Common myeloid progenitor, CD34-positive (primary cell): Measurements from ENCODE around the gene ZNF511.

ENCODE experiments used
- CTCF ChIA-PET: fragments of 350-600 bp; sonication (Branson Sonifier 250); formaldehyde crosslinking; loops from one replicate; lab custom pipeline; 2021; ENCODE audit warnings: antibody characterized with exemption; lab: Charles Lee
- POLR2A ChIA-PET: fragments of 350-600 bp; sonication (Branson Sonifier 250); formaldehyde crosslinking; loops from one replicate; lab custom pipeline; 2021; ENCODE audit warnings: antibody characterized with exemption; lab: Charles Lee
- DNase-seq, 3 donors: peaks; one replicate each; pipeline versions ENCODE4 v3.0.0 to v3.0.0-alpha.2; 2013
- H3K27ac ChIP-seq, 2 experiments: 1 replicate in 1 of 2; 2 replicates in 1 of 2; pipeline ENCODE4 v1.7.0; 2013; ENCODE audit warnings: inconsistent platforms in 2 of 2, low read length in 2 of 2, mild to moderate bottlenecking in 2 of 2, low read depth in 1 of 2, moderate library complexity in 1 of 2; ENCODE audit not compliant: severe bottlenecking in 2 of 2, insufficient read depth in 1 of 2, poor library complexity in 1 of 2
- H3K27me3 ChIP-seq, 5 experiments: replicated peaks in 2 of 5; 1 replicate in 3 of 5; 2 replicates in 2 of 5; pipeline versions ENCODE4 v1.6.1 to v1.7.0; 2013; ENCODE audit warnings: low read length in 4 of 5, mild to moderate bottlenecking in 2 of 5, moderate library complexity in 2 of 5, inconsistent platforms in 1 of 5; ENCODE audit not compliant: insufficient read depth in 5 of 5, control insufficient read depth in 4 of 5
- H3K36me3 ChIP-seq, 4 experiments: 1 replicate in 2 of 4; 2 replicates in 2 of 4; pipeline versions ENCODE4 v1.6.1 to v1.7.0; 2013; ENCODE audit warnings: low read length in 3 of 4, control low read depth in 1 of 4, mild to moderate bottlenecking in 1 of 4; ENCODE audit not compliant: control insufficient read depth in 4 of 4, insufficient read depth in 4 of 4
- H3K4me1 ChIP-seq, 4 experiments: 1 replicate in 3 of 4; 2 replicates in 1 of 4; pipeline versions ENCODE4 v1.6.1 to v1.7.1; 2013; ENCODE audit warnings: low read length in 3 of 4, mild to moderate bottlenecking in 3 of 4, control low read depth in 1 of 4, inconsistent platforms in 1 of 4, moderate library complexity in 1 of 4; ENCODE audit not compliant: control insufficient read depth in 4 of 4, insufficient read depth in 4 of 4; ENCODE audit errors: control extremely low read depth in 1 of 4
- H3K4me3 ChIP-seq, 7 experiments: 1 replicate in 4 of 7; 2 replicates in 3 of 7; pipeline versions ENCODE4 v1.5.1 to v1.7.0; 2013; ENCODE audit warnings: mild to moderate bottlenecking in 7 of 7, low read length in 6 of 7, moderate library complexity in 6 of 7, inconsistent platforms in 2 of 7, low read depth in 2 of 7, control low read depth in 1 of 7; ENCODE audit not compliant: insufficient read depth in 4 of 7, control insufficient read depth in 1 of 7; ENCODE audit errors: extremely low read depth in 1 of 7
- H3K9me3 ChIP-seq, 5 experiments: 1 replicate in 4 of 5; 2 replicates in 1 of 5; pipeline versions ENCODE4 v1.6.1 to v1.7.1; 2013; ENCODE audit warnings: low read length in 4 of 5, mild to moderate bottlenecking in 2 of 5, inconsistent platforms in 1 of 5, low read depth in 1 of 5, moderate library complexity in 1 of 5; ENCODE audit not compliant: control insufficient read depth in 4 of 5, insufficient read depth in 2 of 5; ENCODE audit errors: control extremely low read depth in 1 of 5
- WGBS: methylation state at CpG from one replicate; pipeline ENCODE4 v1.1.5; 2013; ENCODE audit not compliant: insufficient coverage; 5-methylcytosine and 5-hydroxymethylcytosine counted together

ZNF511 gene

GRCh38 chr10:133359554-133359971, 50.8 kb downstream of the ZNF511 start:
- DNase-seq: no peak
- Histone ChIP-seq H3K36me3 (peaks cover 0 to 20% (median 10%) of the 10 kb centered on the region in 4 experiments), H3K4me3 (no peak overlapping the region), H3K27me3 (no peaks in the 10 kb centered on the region), H3K9me3 (no peaks in the 10 kb centered on the region), H3K4me1 (peaks cover 0 to 14% (median 12%) of the 10 kb centered on the region in 4 experiments), H3K27ac (no peak overlapping the region)
- CTCF ChIA-PET: no interaction called here
- WGBS: 67% methylated on average over 6 of the region's 6 CpGs
- POLR2A ChIA-PET: no interaction called here

- H3K27me3 ChIP-seq: no peaks in the 10 kb centered on the region
- WGBS: 95% methylated on average over 17 of the region's 17 CpGs
- DNase-seq: no peak
- H3K4me1 ChIP-seq: peaks cover 0 to 14% (median 12%) of the 10 kb centered on the region in 4 experiments
- POLR2A ChIA-PET: no interaction called here
- CTCF ChIA-PET: interaction anchor here (0.8 to 2.4 kb wide), 2 partner anchors 10 to 14 kb away, joined by 3 to 12 read pairs; no protein-coding TSS in a partner anchor
- H3K9me3 ChIP-seq: no peaks in the 10 kb centered on the region
- H3K36me3 ChIP-seq: peaks cover 2 to 25% (median 14%) of the 10 kb centered on the region in 4 experiments
- H3K4me3 ChIP-seq: no peak overlapping the region
- H3K27ac ChIP-seq: no peak overlapping the region
These were observed 51.4 kb downstream of the ZNF511 start for GRCh38 chr10:133359972-133360610.

- Histone ChIP-seq H3K36me3 (peaks cover 5 to 36% (median 22%) of the 10 kb centered on the region in 4 experiments), H3K27ac (no peak overlapping the region), H3K27me3 (no peaks in the 10 kb centered on the region), H3K4me3 (no peak overlapping the region), H3K9me3 (no peaks in the 10 kb centered on the region), H3K4me1 (peaks cover 0 to 12% (median 10%) of the 10 kb centered on the region in 4 experiments)
- DNase-seq: no peak
- WGBS: 96% methylated on average over 5 of the region's 5 CpGs
- CTCF ChIA-PET: interaction anchor here (1.1 to 2.4 kb wide), 3 partner anchors 9 to 12 kb away, joined by 3 to 12 read pairs (median 5); partner anchors contain the start of gene ECHS1
- POLR2A ChIA-PET: interaction anchor here (0.6 kb wide), 1 partner anchor 201 kb away, joined by 4 read pairs; no protein-coding TSS in a partner anchor
These were observed 52.5 kb downstream of the ZNF511 start for GRCh38 chr10:133361227-133361626.

- ChIA-PET POLR2A (interaction anchor here (0.6 kb wide), 1 partner anchor 200 kb away, joined by 4 read pairs; no protein-coding TSS in a partner anchor), CTCF (interaction anchor here (0.9 to 2.4 kb wide), 5 partner anchors 9 to 33 kb away, joined by 3 to 12 read pairs (median 3); partner anchors contain the start of gene ECHS1)
- DNase-seq: no peak
- 88% methylated on average over 15 of the region's 18 CpGs for WGBS
- Histone ChIP-seq H3K4me1 (peaks cover 0 to 6% (median 4%) of the 10 kb centered on the region in 4 experiments), H3K36me3 (peaks cover 7 to 43% (median 28%) of the 10 kb centered on the region in 4 experiments), H3K27me3 (no peaks in the 10 kb centered on the region), H3K27ac (no peak overlapping the region), H3K9me3 (no peaks in the 10 kb centered on the region), H3K4me3 (no peak overlapping the region)
These were observed 53.2 kb downstream of the ZNF511 start for GRCh38 chr10:133361773-133362441.
